Activated naive CD4-positive, alpha-beta T cell treated with anti-CD3 and anti-CD28 coated beads, Interleukin-2, amount 10 ng/mL, durations not matched to agents 7 days and 5 days (primary cell): ENCODE measurements around the gene GLS.

Experiments used
- CTCF ChIA-PET: fragments of 350-600 bp; sonication (Branson Sonifier 250); formaldehyde crosslinking; loops from one replicate; lab custom pipeline; 2021; ENCODE audit warnings: antibody characterized with exemption; lab: Charles Lee
- DNase-seq: peaks from one replicate; pipeline ENCODE4 v3.0.0-alpha.2; 2020
- H3K27ac Mint-ChIP-seq: one replicate; pipeline ENCODE4 v1.8.0; 2021; ENCODE audit warnings: mild to moderate bottlenecking, moderate library complexity, mixed read lengths
- H3K27me3 Mint-ChIP-seq: one replicate; pipeline ENCODE4 v1.8.0; 2021; ENCODE audit warnings: mild to moderate bottlenecking, mixed read lengths
- H3K36me3 Mint-ChIP-seq: one replicate; pipeline ENCODE4 v1.8.0; 2021; ENCODE audit warnings: mixed read lengths
- H3K4me1 Mint-ChIP-seq: one replicate; pipeline ENCODE4 v1.8.0; 2021; ENCODE audit warnings: mixed read lengths
- H3K4me3 Mint-ChIP-seq: one replicate; pipeline ENCODE4 v1.8.0; 2021; ENCODE audit warnings: mild to moderate bottlenecking, moderate library complexity, mixed read lengths
- H3K9me3 Mint-ChIP-seq: one replicate; pipeline ENCODE4 v1.8.0; 2021; ENCODE audit warnings: mixed read lengths

Gene GLS

DNA sequence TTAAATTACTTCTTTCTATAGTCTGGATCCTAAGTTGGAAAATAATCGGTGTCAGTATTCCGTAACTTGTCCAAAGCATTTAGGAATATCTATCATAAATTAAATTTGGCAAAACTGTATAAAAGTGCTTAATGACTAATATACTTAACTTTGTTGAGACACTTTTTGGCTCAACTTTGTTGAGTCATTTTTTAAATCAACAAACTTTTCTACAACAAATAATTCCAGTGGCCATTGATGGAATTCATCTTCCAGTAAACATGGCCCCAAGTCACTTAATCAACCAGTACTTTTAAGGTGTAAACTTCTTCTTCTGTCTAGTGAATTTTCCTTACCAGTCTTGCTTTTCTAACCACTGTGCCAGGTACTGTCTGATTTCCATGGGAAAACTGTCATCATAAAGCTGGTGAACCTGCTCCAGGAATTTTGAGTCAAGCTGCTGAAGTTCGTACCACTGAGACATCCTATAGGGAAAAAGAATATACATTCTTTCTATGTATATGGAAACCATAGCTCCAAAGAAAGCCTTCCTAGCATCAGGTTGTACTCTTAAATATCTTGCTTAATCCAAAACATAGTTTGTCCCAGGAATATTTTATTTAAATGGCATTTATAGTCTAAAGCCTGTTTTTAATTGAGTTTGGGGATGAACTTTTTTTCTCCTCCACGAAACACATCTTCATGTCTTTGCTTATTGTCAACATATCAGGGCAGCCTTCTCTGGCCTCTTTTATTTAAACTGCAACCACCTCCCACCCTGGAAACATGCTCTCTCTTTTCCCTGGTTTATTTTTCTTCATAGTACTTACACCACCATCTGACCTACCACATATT lies 129.1 kb downstream of the GLS start:
- DNase-seq, result no peak
- CTCF ChIA-PET, result no interaction called here
- H3K4me3 Mint-ChIP-seq, result peak overlapping the region; percentile 62
- peaks cover 61% of the 10 kb centered on the region for H3K4me1 Mint-ChIP-seq
- H3K27ac Mint-ChIP-seq, result peak overlapping the region; percentile 73
- no peaks in the 10 kb centered on the region for H3K27me3 Mint-ChIP-seq
- peaks cover 67% of the 10 kb centered on the region for H3K36me3 Mint-ChIP-seq
- peaks cover 13% of the 10 kb centered on the region for H3K9me3 Mint-ChIP-seq

DNA sequence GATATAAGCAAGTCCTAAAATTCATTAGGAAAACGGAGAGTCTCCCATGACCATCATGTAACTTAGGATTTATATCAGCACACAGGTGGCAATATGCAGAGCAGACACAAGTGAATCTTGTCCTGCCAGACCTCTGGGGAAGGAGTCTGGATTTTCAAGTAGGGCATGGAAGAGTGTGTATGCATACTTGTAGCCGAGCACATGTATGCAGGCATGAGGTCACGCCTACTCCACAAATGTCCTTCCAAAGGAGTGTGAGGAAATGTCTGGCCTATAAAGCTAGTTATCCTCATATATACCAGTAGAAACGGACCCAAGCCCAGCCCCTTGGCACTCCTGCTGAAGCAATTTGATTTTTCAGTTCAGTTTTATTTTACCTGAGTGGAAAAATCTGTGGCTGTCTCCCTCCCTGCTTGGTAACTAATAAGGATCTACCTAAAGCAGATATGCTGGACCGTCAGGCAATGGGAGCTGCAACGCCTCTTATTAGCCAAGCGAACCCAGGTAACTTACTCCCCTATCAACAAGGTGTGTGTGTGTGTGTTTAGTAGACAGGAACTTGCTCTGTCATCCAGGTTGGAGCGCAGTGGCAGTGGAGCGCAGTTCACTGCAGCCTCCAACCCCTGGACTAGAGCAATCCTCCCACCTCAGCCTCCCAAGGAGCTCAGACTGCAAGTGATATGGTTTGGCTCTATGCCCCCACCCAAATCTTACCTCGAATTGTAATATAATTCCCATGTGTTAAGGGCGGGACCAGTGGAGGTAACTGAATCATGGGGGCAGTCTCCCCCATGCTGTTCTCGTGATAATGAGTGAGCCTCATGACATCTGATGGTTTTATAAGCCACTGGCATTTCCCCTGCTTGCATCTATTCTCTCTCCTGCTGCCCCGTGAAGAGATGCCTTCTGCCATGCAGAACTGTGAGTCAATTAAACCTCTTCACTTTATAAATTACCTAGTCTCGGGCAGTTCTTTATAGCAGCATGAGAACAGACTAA lies 130.6 kb downstream of the GLS start:
- peak; percentile 41 for DNase-seq
- CTCF ChIA-PET, result interaction anchor here (0.6 to 1.6 kb wide), 7 partner anchors 9 to 133 kb away, joined by 3 to 4 read pairs (median 3); no protein-coding TSS in a partner anchor
- no peak overlapping the region for H3K4me3 Mint-ChIP-seq
- peaks cover 10% of the 10 kb centered on the region for H3K9me3 Mint-ChIP-seq
- no peak overlapping the region for H3K27ac Mint-ChIP-seq
- H3K36me3 Mint-ChIP-seq, result peaks cover 58% of the 10 kb centered on the region
- no peaks in the 10 kb centered on the region for H3K27me3 Mint-ChIP-seq
- H3K4me1 Mint-ChIP-seq, result peaks cover 50% of the 10 kb centered on the region

DNA sequence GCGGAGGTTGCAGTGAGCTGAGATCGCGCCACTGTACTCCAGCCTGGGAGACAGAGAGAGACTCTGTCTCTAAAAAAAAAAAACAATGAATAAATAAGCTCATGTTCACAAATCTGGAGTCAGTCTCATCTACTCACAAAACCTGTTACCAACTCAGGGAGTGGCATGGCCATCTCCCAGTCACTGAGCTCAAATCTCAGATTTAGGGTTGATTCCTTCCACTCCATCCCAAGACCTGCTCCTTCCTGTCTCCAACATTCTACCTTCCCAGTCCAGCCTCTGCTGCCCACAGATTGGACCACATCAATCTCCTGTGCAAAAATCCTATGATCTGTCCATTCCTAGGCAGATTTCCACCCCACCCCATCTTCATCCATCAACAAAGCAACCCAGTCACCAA lies 131.7 kb downstream of the GLS start:
- peaks cover 40% of the 10 kb centered on the region for H3K4me1 Mint-ChIP-seq
- no peak overlapping the region for H3K27ac Mint-ChIP-seq
- H3K27me3 Mint-ChIP-seq, result no peaks in the 10 kb centered on the region
- H3K36me3 Mint-ChIP-seq, result peaks cover 50% of the 10 kb centered on the region
- H3K9me3 Mint-ChIP-seq, result peaks cover 7% of the 10 kb centered on the region
- no peak overlapping the region for H3K4me3 Mint-ChIP-seq
- DNase-seq, result no peak
- CTCF ChIA-PET, result interaction anchor here (1.0 to 1.6 kb wide), 6 partner anchors 12 to 46 kb away, joined by 3 to 4 read pairs (median 3); no protein-coding TSS in a partner anchor

DNA sequence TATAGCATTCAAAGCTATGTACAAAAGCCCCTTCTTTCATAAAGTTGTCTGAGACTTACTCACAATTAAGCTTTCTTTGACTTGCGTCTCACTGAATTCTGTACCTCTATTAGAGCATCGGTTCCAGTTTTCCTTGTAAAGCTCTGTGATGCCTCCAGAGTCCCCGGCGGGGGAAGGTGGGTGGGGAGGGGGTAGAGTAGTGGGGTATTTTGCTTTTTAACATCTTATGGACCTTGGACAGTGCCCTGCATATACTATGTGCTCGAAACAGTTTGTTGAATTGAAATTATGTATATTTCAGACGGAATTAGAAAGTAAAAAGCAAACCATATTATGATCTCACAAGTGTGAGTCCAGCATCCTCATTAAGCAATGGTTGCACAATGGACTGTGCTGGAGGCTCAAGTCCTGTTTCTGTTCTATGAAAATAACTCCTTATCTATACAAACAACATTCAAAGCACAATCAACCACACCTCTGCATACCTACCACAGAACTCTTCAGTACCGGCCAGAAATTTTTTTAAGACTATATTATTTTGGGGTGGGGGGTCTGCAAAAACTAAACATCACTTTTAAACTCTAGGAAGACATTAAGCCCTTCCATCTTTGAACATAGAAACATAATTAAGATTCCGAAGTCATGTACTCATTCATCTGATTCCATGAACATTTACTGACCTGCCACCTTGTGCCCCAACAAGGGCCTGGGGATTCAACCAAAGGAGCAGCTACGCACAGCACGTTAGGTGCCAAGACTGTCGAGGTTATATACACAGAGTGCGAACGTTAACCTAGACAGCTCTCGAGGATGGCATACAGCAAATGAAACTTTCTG lies 132.4 kb downstream of the GLS start:
- Mint-ChIP-seq H3K27ac (no peak overlapping the region), H3K4me3 (no peak overlapping the region), H3K36me3 (peaks cover 43% of the 10 kb centered on the region), H3K27me3 (no peaks in the 10 kb centered on the region), H3K9me3 (peaks cover 7% of the 10 kb centered on the region), H3K4me1 (peaks cover 36% of the 10 kb centered on the region)
- CTCF ChIA-PET, result interaction anchor here (1.0 to 1.6 kb wide), 4 partner anchors 12 to 47 kb away, joined by 3 to 4 read pairs (median 4); no protein-coding TSS in a partner anchor
- no peak for DNase-seq

DNA sequence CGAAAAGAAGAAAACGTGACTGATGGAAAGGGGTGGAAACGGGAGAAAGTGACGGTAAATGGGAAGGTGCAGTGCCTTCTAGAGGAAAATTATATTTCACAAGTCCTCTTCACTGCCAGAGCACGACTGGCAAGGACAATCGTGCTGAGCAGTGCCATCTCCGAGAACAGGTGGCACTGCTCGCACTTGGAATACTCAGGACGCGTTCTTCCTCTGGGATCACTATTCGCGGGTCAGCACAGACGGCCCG lies 133.0 kb downstream of the GLS start:
- no peak overlapping the region for H3K27ac Mint-ChIP-seq
- no peaks in the 10 kb centered on the region for H3K27me3 Mint-ChIP-seq
- no peak for DNase-seq
- peaks cover 36% of the 10 kb centered on the region for H3K4me1 Mint-ChIP-seq
- H3K9me3 Mint-ChIP-seq, result peaks cover 7% of the 10 kb centered on the region
- H3K36me3 Mint-ChIP-seq, result peaks cover 38% of the 10 kb centered on the region
- CTCF ChIA-PET, result interaction anchor here (1.1 kb wide), 1 partner anchor 50 kb away, joined by 3 read pairs; no protein-coding TSS in a partner anchor
- no peak overlapping the region for H3K4me3 Mint-ChIP-seq

DNA sequence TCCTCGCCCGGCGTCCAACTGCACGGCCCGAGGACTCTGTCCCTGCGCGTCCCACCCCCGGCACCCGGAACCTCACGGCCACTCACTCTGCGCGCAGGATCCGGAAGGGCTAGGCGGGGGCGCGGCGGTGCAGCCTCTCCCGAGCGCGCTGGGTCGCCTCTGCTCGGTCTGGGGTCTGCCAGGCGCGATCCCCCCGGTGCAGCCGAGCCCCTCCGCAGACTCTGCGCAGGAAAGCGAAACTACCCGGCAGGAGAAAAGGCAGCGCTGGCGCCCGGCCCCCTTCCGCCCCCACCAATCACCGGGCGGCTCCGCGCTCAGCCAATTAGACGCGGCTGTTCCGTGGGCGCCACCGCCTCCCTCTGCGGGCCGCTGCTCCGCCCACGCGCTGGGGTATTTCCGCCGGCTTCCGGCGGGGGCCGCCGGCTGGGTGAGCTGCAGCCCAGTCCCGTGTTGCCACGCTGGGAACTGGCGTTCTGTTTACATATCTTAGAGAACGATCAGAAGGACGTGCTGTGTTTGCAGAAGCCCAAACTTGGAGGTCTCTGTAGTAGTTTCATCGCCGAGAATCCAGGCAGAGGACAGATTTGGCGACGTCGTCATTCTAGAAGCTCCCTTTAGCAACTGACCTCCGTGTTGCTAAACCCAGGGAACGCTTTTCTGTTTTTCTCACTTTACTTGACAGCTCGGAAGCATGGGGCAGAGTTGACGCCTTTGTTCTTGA lies 133.5 kb downstream of the GLS start, which contains the start of gene STAT1:
STAT1 (minus strand) TSS at position 240 of the 721 bp plus-strand sequence. CDS start 4,168 bp downstream, outside the sequence.
- peak; percentile 95 for DNase-seq
- Mint-ChIP-seq H3K4me1 (peaks cover 37% of the 10 kb centered on the region), H3K9me3 (peaks cover 7% of the 10 kb centered on the region), H3K4me3 (no peak within 1 kb of the TSS), H3K27me3 (no peaks in the 10 kb centered on the region), H3K36me3 (peaks cover 34% of the 10 kb centered on the region), H3K27ac (no peak within 1 kb of the TSS)
- CTCF ChIA-PET, result interaction anchor here (1.0 to 1.3 kb wide), 3 partner anchors 9 to 50 kb away, joined by 3 to 4 read pairs (median 3); no protein-coding TSS in a partner anchor

DNA sequence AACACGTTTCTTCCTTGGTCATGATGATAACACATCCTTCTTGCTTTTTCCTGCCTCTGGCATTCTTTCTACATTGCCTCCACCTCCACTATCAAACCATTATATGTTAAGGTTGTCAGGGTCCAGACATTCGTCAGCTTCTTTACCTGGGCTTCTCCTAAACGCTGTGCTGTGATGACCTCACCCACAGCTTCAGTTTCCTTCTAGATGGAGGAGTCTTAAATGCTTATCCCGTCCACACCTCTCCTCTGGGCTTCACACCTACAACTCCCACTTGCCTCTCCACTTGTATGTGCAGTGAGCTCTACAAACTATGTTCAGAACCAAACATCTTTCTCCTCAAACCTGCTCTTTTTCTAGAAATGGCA lies 134.0 kb downstream of the GLS start:
- Mint-ChIP-seq H3K27me3 (no peaks in the 10 kb centered on the region), H3K27ac (no peak overlapping the region), H3K4me1 (peaks cover 37% of the 10 kb centered on the region), H3K4me3 (no peak overlapping the region), H3K36me3 (peaks cover 29% of the 10 kb centered on the region), H3K9me3 (peaks cover 7% of the 10 kb centered on the region)
- DNase-seq, result peak; percentile 44
- CTCF ChIA-PET, result interaction anchor here (1.0 to 1.3 kb wide), 3 partner anchors 8 to 49 kb away, joined by 3 to 4 read pairs (median 3); no protein-coding TSS in a partner anchor
